ENCODE results near the gene ZNF100.

- TF ChIP-seq CTCF (IDR thresholded peaks at IDR 0.05; ENCODE audit: low read depth, low read length) (no peak), POLR2A (IDR thresholded peaks at IDR 0.05; ENCODE audit: extremely low read depth, insufficient read length) (no peak), MYC (IDR thresholded peaks at IDR 0.05; ENCODE audit: low read depth, low read length) (no peak)
Observed at GRCh38 chr19:21697698-21698097, 69.7 kb downstream of the ZNF100 start.
